Stomach (tissue), 9 donors: Measurements from ENCODE around the gene ABCF3. TPM values are rescaled to one million over a fixed set of nuclear protein-coding genes. Genes with fewer than 3 reads are reported as not detected.
A peak's percentile ranks its signal among the peaks of the same experiment; 100 is the strongest.

ENCODE experiments used
- DNase-seq, 2 donors: peaks; one replicate each; pipeline versions ENCODE4 v3.0.0 to v3.0.0-alpha.2; 2013 to 2019
- H3K27ac ChIP-seq, 5 donors: fragments of 200-600 bp in 4 of 5; sonication (generic) in 4 of 5; one replicate each; pipeline ENCODE4 v1.5.1; 2013 to 2019; ENCODE audit warnings: mild to moderate bottlenecking in 1 of 5, moderate library complexity in 1 of 5
- H3K27me3 ChIP-seq, 3 donors: fragments of 200-600 bp; sonication (generic); one replicate each; pipeline ENCODE4 v1.5.1; 2017 to 2019; ENCODE audit warnings: mixed run types in 1 of 3
- H3K36me3 ChIP-seq, 4 donors: fragments of 200-600 bp; sonication (generic); 1 replicate in 3 of 4; 2 replicates in 1 of 4; pipeline ENCODE4 v1.5.1; 2016 to 2019
- H3K4me1 ChIP-seq, 4 donors: fragments of 200-600 bp; sonication (generic); one replicate each; pipeline ENCODE4 v1.5.1; 2016 to 2019
- H3K4me3 ChIP-seq, 4 donors: fragments of 200-600 bp; sonication (generic) in 3 of 4; one replicate each; pipeline ENCODE4 v1.5.1; 2016 to 2019; ENCODE audit warnings: mild to moderate bottlenecking in 1 of 4
- H3K9me3 ChIP-seq, 4 donors: fragments of 200-600 bp; sonication (generic); one replicate each; pipeline ENCODE4 v1.5.1; 2016 to 2019
- EP300 ChIP-seq: sonication (generic); formaldehyde crosslinking; IDR thresholded peaks from one replicate; pipeline ENCODE4 v1.6.1; 2017; ENCODE audit warnings: antibody characterized with exemption
- POLR2A ChIP-seq, 4 donors: fragments of 450-650 bp; IDR thresholded peaks; one replicate each; pipeline ENCODE4 v1.6.1; 2016; ENCODE audit warnings: antibody characterized with exemption in 4 of 4, control low read depth in 2 of 4, mild to moderate bottlenecking in 1 of 4, moderate library complexity in 1 of 4
- POLR2AphosphoS5 ChIP-seq, 3 donors: sonication (generic); formaldehyde crosslinking; IDR thresholded peaks; one replicate each; pipeline ENCODE4 v1.6.1; 2016; ENCODE audit warnings: antibody characterized with exemption in 3 of 3
- WGBS, 5 donors: extraction: QIAGEN DNeasy Blood & Tissue Kit in 3 of 5; methylation state at CpG; one replicate each; pipeline versions ENCODE4 v1.1.5 to v1.1.7; 2013 to 2018; 5-methylcytosine and 5-hydroxymethylcytosine counted together
- intact Hi-C: fragments of 100-400 bp; cut with DNase I; formaldehyde crosslinking; loops from one replicate; pipeline ENCODE4 v1.15.1; 2023; ENCODE audit warnings: low total_unique reads
- polyA plus RNA-seq, 3 donors: library from polyadenylated mRNA; stranded (reverse); fragments of 200-250 nt; gene quantifications; one replicate each; pipeline ENCODE4 v1.2.3, GENCODE V29; 2013
- small RNA-seq, 4 donors: library from RNA; depleted of rRNA; stranded (forward); fragments of <200 nt; gene quantifications; one replicate each; pipeline ENCODE3, GENCODE V24; 2016
- total RNA-seq, 5 donors: library from RNA; depleted of rRNA; stranded (reverse); fragments of >200 nt; gene quantifications; one replicate each; pipeline versions ENCODE4 v1.1.0 to v1.2.3, GENCODE V29; 2014 to 2016
- TF ChIP-seq, protein P1 (sequence below), 7 experiments: fragments of 450-650 bp in 4 of 7; fragments of 200-600 bp in 3 of 7; sonication (generic) in 3 of 7; IDR thresholded peaks; one replicate each; pipeline ENCODE4 v1.5.1; 2016 to 2019; ENCODE audit warnings: antibody characterized with exemption in 7 of 7, control low read depth in 2 of 7, mild to moderate bottlenecking in 1 of 7
- donor health status: healthy with polysubstance abuse.
- donor health status: Bipolar disorder and iron deficiency.
- donor health status: healthy.

ABCF3 gene
- total and polyA plus RNA-seq, 8 donors: 21.6 to 194 (median 47.5) TPM

DNA sequence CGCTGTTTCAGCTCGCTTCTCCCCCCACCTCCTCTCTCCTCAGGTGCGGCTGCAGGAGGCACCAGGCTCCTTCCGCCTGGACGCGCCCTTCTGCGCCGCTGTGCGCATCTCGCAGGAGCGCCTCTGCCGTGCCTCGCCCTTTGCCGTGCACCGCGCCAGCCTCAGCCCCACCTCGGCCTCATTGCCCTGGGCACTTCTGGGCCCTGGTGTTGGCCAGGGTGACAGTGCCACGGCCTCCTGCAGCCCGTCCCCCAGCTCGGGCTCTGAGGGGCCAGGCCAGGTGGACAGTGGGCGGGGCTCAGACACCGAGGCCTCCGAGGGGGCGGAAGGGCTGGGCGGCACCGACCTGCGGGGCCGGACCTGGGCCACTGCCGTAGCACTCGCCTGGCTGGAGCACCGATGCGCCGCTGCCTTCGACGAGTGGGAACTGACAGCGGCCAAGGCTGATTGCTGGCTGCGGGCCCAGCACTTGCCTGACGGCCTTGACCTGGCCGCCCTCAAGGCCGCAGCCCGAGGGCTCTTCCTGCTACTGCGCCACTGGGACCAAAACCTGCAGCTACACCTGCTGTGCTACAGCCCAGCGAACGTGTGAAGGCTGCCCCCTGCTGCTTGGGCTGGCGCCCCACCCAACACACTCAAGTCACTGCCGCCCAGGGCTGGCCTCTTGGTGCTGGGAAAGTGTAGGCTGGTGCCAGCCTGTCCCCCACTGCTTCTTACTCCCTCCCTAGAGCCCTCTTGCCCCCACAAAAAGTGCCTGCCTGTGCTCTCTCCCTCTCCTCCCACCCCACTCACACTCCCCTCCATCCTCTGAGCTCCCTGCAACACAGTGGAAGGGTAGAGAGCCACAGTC is 55.7 kb downstream of the ABCF3 start:
- DNase-seq: peak; percentile 76 to 89
- intact Hi-C loops: loop anchor here (10.0 kb wide), 1 partner anchor 57 kb away; the partner anchor contains the start of gene ABCF3
- Histone ChIP-seq H3K27me3 (peaks cover 0 to 33% (median 0%) of the 10 kb centered on the region in 3 donors), H3K4me1 (peaks cover 10 to 15% (median 12%) of the 10 kb centered on the region in 4 donors), H3K9me3 (no peaks in the 10 kb centered on the region), H3K36me3 (peaks cover 34 to 42% (median 40%) of the 10 kb centered on the region in 4 donors), H3K27ac (peak overlapping the region in 1 of 5 donors; percentile 35), H3K4me3 (peak overlapping the region; percentile 16 to 35 (median 20))
- TF ChIP-seq POLR2AphosphoS5 (IDR thresholded peaks at IDR 0.05) (peak in 1 of 3 donors; percentile 47), EP300 (no peak), POLR2A (IDR thresholded peaks at IDR 0.05) (no peak)
- TF ChIP-seq, protein P1, sequence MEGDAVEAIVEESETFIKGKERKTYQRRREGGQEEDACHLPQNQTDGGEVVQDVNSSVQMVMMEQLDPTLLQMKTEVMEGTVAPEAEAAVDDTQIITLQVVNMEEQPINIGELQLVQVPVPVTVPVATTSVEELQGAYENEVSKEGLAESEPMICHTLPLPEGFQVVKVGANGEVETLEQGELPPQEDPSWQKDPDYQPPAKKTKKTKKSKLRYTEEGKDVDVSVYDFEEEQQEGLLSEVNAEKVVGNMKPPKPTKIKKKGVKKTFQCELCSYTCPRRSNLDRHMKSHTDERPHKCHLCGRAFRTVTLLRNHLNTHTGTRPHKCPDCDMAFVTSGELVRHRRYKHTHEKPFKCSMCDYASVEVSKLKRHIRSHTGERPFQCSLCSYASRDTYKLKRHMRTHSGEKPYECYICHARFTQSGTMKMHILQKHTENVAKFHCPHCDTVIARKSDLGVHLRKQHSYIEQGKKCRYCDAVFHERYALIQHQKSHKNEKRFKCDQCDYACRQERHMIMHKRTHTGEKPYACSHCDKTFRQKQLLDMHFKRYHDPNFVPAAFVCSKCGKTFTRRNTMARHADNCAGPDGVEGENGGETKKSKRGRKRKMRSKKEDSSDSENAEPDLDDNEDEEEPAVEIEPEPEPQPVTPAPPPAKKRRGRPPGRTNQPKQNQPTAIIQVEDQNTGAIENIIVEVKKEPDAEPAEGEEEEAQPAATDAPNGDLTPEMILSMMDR (IDR thresholded peaks at IDR 0.05): peak in 5 of 7 experiments; percentile 21 to 66 (median 44)
- 16 to 40% (median 24%) methylated on average over 18 to 46 of the region's 46 CpGs for WGBS, 5 donors

DNA sequence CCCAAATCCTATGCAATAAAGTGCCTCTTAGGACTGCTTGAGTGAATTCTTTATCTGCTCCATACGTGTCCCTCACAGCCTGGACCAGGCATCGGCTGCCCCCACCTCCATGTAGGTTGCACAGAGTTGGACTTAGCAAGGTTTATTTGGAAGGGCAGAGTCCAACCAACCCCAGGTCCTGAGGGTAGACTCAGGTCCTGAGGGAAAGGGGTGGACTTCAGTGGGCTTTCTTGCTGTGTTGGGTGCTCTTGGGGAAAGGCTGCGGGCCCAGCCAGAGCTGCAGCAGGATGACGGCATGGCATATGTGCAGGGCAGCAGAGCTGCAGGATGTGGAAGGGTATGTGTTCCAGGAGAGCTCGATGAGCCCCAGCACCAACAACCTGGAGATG is 56.3 kb downstream of the ABCF3 start:
- 76 to 87% (median 81%) methylated on average over 5 of the region's 5 CpGs for WGBS, 5 donors
- Histone ChIP-seq H3K4me1 (peaks cover 10 to 20% (median 14%) of the 10 kb centered on the region in 4 donors), H3K36me3 (peaks cover 34 to 42% (median 40%) of the 10 kb centered on the region in 4 donors), H3K9me3 (no peaks in the 10 kb centered on the region), H3K27ac (no peak overlapping the region), H3K4me3 (no peak overlapping the region), H3K27me3 (peaks cover 0 to 28% (median 0%) of the 10 kb centered on the region in 3 donors)
- no peak for DNase-seq
- intact Hi-C loops: loop anchor here (10.0 kb wide), 1 partner anchor 57 kb away; the partner anchor contains the start of gene ABCF3
- TF ChIP-seq, protein P1 (IDR thresholded peaks at IDR 0.05): no peak
- TF ChIP-seq POLR2AphosphoS5 (IDR thresholded peaks at IDR 0.05): no peak
- no peak for TF ChIP-seq EP300

Small RNA genes within 50 kb of the gene (small RNA-seq; reads per million reads assigned to genes)
- 2.5 to 12.8 (median 4.8) reads per million in 4 donors for gene MIR1224

Other genes with a start within 250 kb of the ABCF3 start
- 100 to 1,000 TPM in 3 of 5 donors, 10 to 100 TPM in 2; 62.6 to 241 (median 122) TPM for gene ABCC5, start 168.3 kb upstream of the ABCF3 start, total RNA-seq
- gene ABCC5, start 168.3 kb upstream of the ABCF3 start, polyA plus RNA-seq: 10 to 100 TPM; 16.6 to 54.1 (median 19.7) TPM
- not detected for gene HTR3D, start 154.5 kb upstream of the ABCF3 start, total RNA-seq
- gene HTR3D, start 154.5 kb upstream of the ABCF3 start, polyA plus RNA-seq: not detected
- not detected for gene HTR3C, start 133.2 kb upstream of the ABCF3 start, total RNA-seq
- not detected for gene HTR3C, start 133.2 kb upstream of the ABCF3 start, polyA plus RNA-seq
- gene HTR3E, start 89.1 kb upstream of the ABCF3 start, total RNA-seq: not detected
- not detected for gene HTR3E, start 89.1 kb upstream of the ABCF3 start, polyA plus RNA-seq
- 100 to 1,000 TPM in 1 of 5 donors, 10 to 100 TPM in 3, 1 to 10 TPM in 1; 1.4 to 113 (median 36.5) TPM for gene EIF2B5, start 50.8 kb upstream of the ABCF3 start, total RNA-seq
- gene EIF2B5, start 50.8 kb upstream of the ABCF3 start, polyA plus RNA-seq: 10 to 100 TPM; 33.0 to 42.0 (median 33.7) TPM
- 100 to 1,000 TPM in 1 of 5 donors, 10 to 100 TPM in 4; 27.9 to 107 (median 55.4) TPM for gene DVL3, start 30.8 kb upstream of the ABCF3 start, total RNA-seq
- 10 to 100 TPM; 21.2 to 26.4 (median 25.8) TPM for gene DVL3, start 30.8 kb upstream of the ABCF3 start, polyA plus RNA-seq
- 100 to 1,000 TPM in 4 of 5 donors, 10 to 100 TPM in 1; 96.2 to 204 (median 134) TPM for gene AP2M1, start 11.3 kb upstream of the ABCF3 start, total RNA-seq
- gene AP2M1, start 11.3 kb upstream of the ABCF3 start, polyA plus RNA-seq: 100 to 1,000 TPM; 143 to 220 (median 208) TPM
- 10 to 100 TPM in 2 of 5 donors, 1 to 10 TPM in 2, under 1 TPM in 1; under 0.01 to 100.0 (median 2.4) TPM for gene VWA5B2, start 43.4 kb downstream of the ABCF3 start, total RNA-seq
- gene VWA5B2, start 43.4 kb downstream of the ABCF3 start, polyA plus RNA-seq: 1 to 10 TPM; 1.6 to 3.5 (median 2.4) TPM
- gene ALG3, start 62.8 kb downstream of the ABCF3 start, total RNA-seq: 100 to 1,000 TPM in 1 of 5 donors, 10 to 100 TPM in 4; 17.1 to 253 (median 24.1) TPM
- 10 to 100 TPM; 20.9 to 22.5 (median 20.9) TPM for gene ALG3, start 62.8 kb downstream of the ABCF3 start, polyA plus RNA-seq
- 10 to 100 TPM in 1 of 5 donors, 1 to 10 TPM in 2, under 1 TPM in 1, not detected in 1; 0.73 to 18.5 (median 4.2) TPM for gene EEF1AKMT4, start 63.5 kb downstream of the ABCF3 start, total RNA-seq
- gene EEF1AKMT4, start 63.5 kb downstream of the ABCF3 start, polyA plus RNA-seq: 1 to 10 TPM; 4.4 to 6.5 (median 6.4) TPM
- not detected for gene CAMK2N2, start 75.4 kb downstream of the ABCF3 start, total RNA-seq
- 1 to 10 TPM in 1 of 3 donors, under 1 TPM in 2; 0.58 to 1.2 (median 0.68) TPM for gene CAMK2N2, start 75.4 kb downstream of the ABCF3 start, polyA plus RNA-seq
- 1 to 10 TPM in 1 of 5 donors, under 1 TPM in 1, not detected in 3; 0.45 to 2.9 TPM for gene ECE2, start 89.8 kb downstream of the ABCF3 start, total RNA-seq
- gene ECE2, start 89.8 kb downstream of the ABCF3 start, polyA plus RNA-seq: not detected
- gene PSMD2, start 113.0 kb downstream of the ABCF3 start, total RNA-seq: 100 to 1,000 TPM; 124 to 239 (median 172) TPM
- gene PSMD2, start 113.0 kb downstream of the ABCF3 start, polyA plus RNA-seq: 100 to 1,000 TPM in 1 of 3 donors, 10 to 100 TPM in 2; 73.0 to 119 (median 81.7) TPM
- gene EIF4G1, start 128.4 kb downstream of the ABCF3 start, total RNA-seq: 100 to 1,000 TPM; 167 to 572 (median 203) TPM
- gene EIF4G1, start 128.4 kb downstream of the ABCF3 start, polyA plus RNA-seq: 100 to 1,000 TPM in 2 of 3 donors, 10 to 100 TPM in 1; 86.5 to 171 (median 134) TPM
- gene FAM131A, start 151.4 kb downstream of the ABCF3 start, total RNA-seq: 10 to 100 TPM in 3 of 5 donors, 1 to 10 TPM in 2; 1.8 to 73.2 (median 28.8) TPM
- gene FAM131A, start 151.4 kb downstream of the ABCF3 start, polyA plus RNA-seq: 10 to 100 TPM; 10.0 to 13.0 (median 12.5) TPM
- 10 to 100 TPM in 2 of 5 donors, 1 to 10 TPM in 3; 4.2 to 34.5 (median 5.8) TPM for gene CLCN2, start 175.4 kb downstream of the ABCF3 start, total RNA-seq
- gene CLCN2, start 175.4 kb downstream of the ABCF3 start, polyA plus RNA-seq: 1 to 10 TPM; 2.1 to 5.1 (median 2.5) TPM
- 100 to 1,000 TPM in 2 of 5 donors, 10 to 100 TPM in 3; 14.0 to 273 (median 85.0) TPM for gene POLR2H, start 175.5 kb downstream of the ABCF3 start, total RNA-seq
- gene POLR2H, start 175.5 kb downstream of the ABCF3 start, polyA plus RNA-seq: 100 to 1,000 TPM; 103 to 142 (median 116) TPM
- not detected for gene THPO, start 192.0 kb downstream of the ABCF3 start, total RNA-seq
- 1 to 10 TPM in 1 of 3 donors, under 1 TPM in 2; 0.38 to 1.8 (median 0.93) TPM for gene THPO, start 192.0 kb downstream of the ABCF3 start, polyA plus RNA-seq
- gene CHRD, start 193.9 kb downstream of the ABCF3 start, total RNA-seq: 10 to 100 TPM in 1 of 5 donors, 1 to 10 TPM in 4; 6.1 to 27.2 (median 9.2) TPM
- gene CHRD, start 193.9 kb downstream of the ABCF3 start, polyA plus RNA-seq: 1 to 10 TPM; 5.2 to 7.1 (median 5.7) TPM